SK-N-SH treated with all-trans-retinoic acid at 6 μM for 48 hours (cell line): ENCODE data around the gene TMEM150B.

Experiments
- BACH2 ChIP-seq: fragments of 250-450 bp; sonication (Bioruptor Pico); IDR thresholded peaks from 2 replicates; pipeline ENCODE4 v1.9.0; 2021; ENCODE audit warnings: mild to moderate bottlenecking, borderline replicate concordance
- CSDC2 ChIP-seq: fragments of 250-450 bp; sonication (Bioruptor Pico); IDR thresholded peaks from 2 replicates; pipeline ENCODE4 v1.5.0; 2020; ENCODE audit warnings: mild to moderate bottlenecking, moderate library complexity
- PATZ1 ChIP-seq: fragments of 250-450 bp; sonication (Bioruptor Pico); IDR thresholded peaks from 2 replicates; pipeline ENCODE4 v1.8.0; 2020; ENCODE audit warnings: mild to moderate bottlenecking, moderate library complexity, borderline replicate concordance
- PPARA ChIP-seq: fragments of 250-450 bp; sonication (Bioruptor Pico); IDR thresholded peaks from 2 replicates; pipeline ENCODE4 v1.5.0; 2020; ENCODE audit warnings: mild to moderate bottlenecking, borderline replicate concordance
- RARB ChIP-seq: fragments of 250-450 bp; sonication (Bioruptor Pico); IDR thresholded peaks from 2 replicates; pipeline ENCODE4 v1.8.0; 2021; ENCODE audit warnings: mild to moderate bottlenecking, moderate library complexity
- ZC3H10 ChIP-seq: fragments of 250-450 bp; sonication (Bioruptor Pico); IDR thresholded peaks from 2 replicates; pipeline ENCODE4 v1.5.1; 2021; ENCODE audit warnings: mild to moderate bottlenecking, moderate library complexity
- ZFP3 ChIP-seq: fragments of 250-450 bp; sonication (Bioruptor Pico); IDR thresholded peaks from 2 replicates; pipeline ENCODE4 v1.5.0; 2020; ENCODE audit warnings: mild to moderate bottlenecking, moderate library complexity
- ZFP30 ChIP-seq: fragments of 450-650 bp; formaldehyde crosslinking; IDR thresholded peaks from 2 replicates; pipeline ENCODE4 v1.5.0; 2022; ENCODE audit warnings: mild to moderate bottlenecking, moderate library complexity
- ZNF565 ChIP-seq: fragments of 450-650 bp; formaldehyde crosslinking; conservative IDR thresholded peaks from 2 replicates; pipeline ENCODE4 v1.5.0; 2020; ENCODE audit warnings: low read depth, mild to moderate bottlenecking, moderate library complexity
- ZNF8 ChIP-seq: fragments of 450-650 bp; formaldehyde crosslinking; IDR thresholded peaks from 2 replicates; pipeline ENCODE4 v1.5.0; 2020; ENCODE audit warnings: mild to moderate bottlenecking, moderate library complexity

DNA sequence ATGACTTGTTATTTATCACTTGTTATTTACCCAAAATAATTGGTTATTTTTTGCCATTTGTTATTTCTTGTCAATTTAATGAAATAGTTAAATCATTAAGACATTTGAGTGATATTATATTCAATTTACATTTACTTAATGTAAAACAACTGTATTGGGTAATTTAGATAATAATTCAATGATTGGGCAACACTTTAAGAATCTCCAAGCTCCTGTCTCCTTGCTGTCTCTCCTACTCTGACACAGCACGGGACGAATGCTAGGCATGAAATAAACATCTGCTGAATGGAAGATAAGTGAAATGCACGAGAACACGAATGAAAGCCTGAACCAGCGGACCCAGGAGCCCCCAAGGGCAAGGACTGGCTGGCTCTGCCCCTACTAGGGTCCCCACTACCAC, 60.6 kb downstream of the TMEM150B start:
- TF ChIP-seq ZFP30 (CRISPR knock-in tag) (no peak), PATZ1 (CRISPR knock-in tag) (no peak), ZFP3 (CRISPR knock-in tag) (no peak), RARB (no peak), ZNF8 (no peak), ZNF565 (CRISPR knock-in tag) (no peak), CSDC2 (CRISPR knock-in tag) (no peak), PPARA (CRISPR knock-in tag) (no peak), BACH2 (CRISPR knock-in tag) (no peak), ZC3H10 (no peak)
